Measurements from ENCODE around the gene SLC25A42. TPM values are rescaled to one million over a fixed set of nuclear protein-coding genes. Genes with fewer than 3 reads are reported as not detected.
A peak's percentile ranks its signal among the peaks of the same experiment; 100 is the strongest.

Gene SLC25A42
- total and polyA plus RNA-seq, 7 donors, result 4.6 to 40.2 (median 21.3) TPM

DNA sequence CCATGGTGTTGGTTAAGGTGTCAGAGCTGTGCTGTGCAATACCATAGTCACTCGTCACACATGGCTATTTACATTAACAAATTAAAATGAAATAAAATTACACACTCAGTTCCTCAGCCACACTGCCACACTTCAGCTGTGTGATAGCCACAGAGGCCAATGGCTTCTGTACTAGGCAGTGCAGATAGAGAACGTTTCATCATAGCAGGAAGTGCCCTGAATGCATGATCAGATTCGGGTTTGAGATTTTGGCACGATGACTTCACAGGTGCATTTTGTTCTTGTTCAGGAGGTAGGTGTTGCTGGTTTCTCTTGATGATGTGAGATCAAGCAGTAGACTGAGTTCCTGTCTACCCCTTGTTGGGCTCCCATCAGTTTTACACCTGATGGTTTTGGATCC is 23.9 kb upstream of the SLC25A42 start:
- Histone ChIP-seq H3K9me3 (no peaks in the 10 kb centered on the region), H3K4me3 (no peak overlapping the region), H3K27ac (no peak overlapping the region), H3K36me3 (ENCODE audit: insufficient read depth in 1 of 2, low read depth in 1 of 2) (peaks cover 0 to 37% of the 10 kb centered on the region in 2 donors), H3K27me3 (ENCODE audit: insufficient read depth in 3 of 3, low read length in 2 of 3) (no peaks in the 10 kb centered on the region), H3K4me1 (peaks cover 19% of the 10 kb centered on the region)
- intact Hi-C loops (cut with DNase I), result no loop called here
- 72 to 83% (median 77%) methylated on average over 4 of the region's 4 CpGs for WGBS, 3 donors
- DNase-seq, result no peak
- TF ChIP-seq, protein P1, sequence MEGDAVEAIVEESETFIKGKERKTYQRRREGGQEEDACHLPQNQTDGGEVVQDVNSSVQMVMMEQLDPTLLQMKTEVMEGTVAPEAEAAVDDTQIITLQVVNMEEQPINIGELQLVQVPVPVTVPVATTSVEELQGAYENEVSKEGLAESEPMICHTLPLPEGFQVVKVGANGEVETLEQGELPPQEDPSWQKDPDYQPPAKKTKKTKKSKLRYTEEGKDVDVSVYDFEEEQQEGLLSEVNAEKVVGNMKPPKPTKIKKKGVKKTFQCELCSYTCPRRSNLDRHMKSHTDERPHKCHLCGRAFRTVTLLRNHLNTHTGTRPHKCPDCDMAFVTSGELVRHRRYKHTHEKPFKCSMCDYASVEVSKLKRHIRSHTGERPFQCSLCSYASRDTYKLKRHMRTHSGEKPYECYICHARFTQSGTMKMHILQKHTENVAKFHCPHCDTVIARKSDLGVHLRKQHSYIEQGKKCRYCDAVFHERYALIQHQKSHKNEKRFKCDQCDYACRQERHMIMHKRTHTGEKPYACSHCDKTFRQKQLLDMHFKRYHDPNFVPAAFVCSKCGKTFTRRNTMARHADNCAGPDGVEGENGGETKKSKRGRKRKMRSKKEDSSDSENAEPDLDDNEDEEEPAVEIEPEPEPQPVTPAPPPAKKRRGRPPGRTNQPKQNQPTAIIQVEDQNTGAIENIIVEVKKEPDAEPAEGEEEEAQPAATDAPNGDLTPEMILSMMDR (IDR thresholded peaks at IDR 0.05), result no peak
- no peak for ATAC-seq

DNA sequence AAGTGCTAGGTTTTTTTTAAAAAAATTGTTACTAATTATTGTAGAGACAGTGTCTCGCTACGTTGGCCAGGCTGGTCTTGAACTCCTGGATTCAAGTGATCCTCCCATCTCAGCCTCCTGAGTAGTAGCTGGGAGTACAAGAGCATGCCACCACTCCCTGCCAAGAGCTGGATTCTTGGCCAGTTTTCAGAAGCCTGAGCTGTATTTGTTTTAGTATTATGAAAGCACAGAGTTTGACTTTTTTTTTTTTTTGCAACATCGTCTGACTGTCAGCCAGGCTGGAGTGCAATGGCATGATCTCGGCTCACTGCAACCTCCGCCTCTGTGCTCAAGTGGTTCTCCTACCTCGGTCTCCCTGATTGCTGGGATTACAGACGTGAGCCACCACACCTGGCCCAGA is 23.4 kb upstream of the SLC25A42 start:
- H3K4me1 ChIP-seq, result peaks cover 15% of the 10 kb centered on the region
- TF ChIP-seq, protein P1 (IDR thresholded peaks at IDR 0.05), result no peak
- intact Hi-C loops (cut with DNase I), result no loop called here
- 61 to 74% (median 65%) methylated on average over 7 of the region's 7 CpGs for WGBS, 3 donors
- ATAC-seq (peak in 3 of 4 donors; percentile 55 to 70 (median 57)), DNase-seq (peak; percentile 71 to 78)
- no peak overlapping the region for H3K4me3 ChIP-seq
- H3K36me3 ChIP-seq (ENCODE audit: insufficient read depth in 1 of 2, low read depth in 1 of 2), result peaks cover 0 to 41% of the 10 kb centered on the region in 2 donors
- H3K27ac ChIP-seq, result no peak overlapping the region
- no peaks in the 10 kb centered on the region for H3K9me3 ChIP-seq
- no peaks in the 10 kb centered on the region for H3K27me3 ChIP-seq (ENCODE audit: insufficient read depth in 3 of 3, low read length in 2 of 3)

DNA sequence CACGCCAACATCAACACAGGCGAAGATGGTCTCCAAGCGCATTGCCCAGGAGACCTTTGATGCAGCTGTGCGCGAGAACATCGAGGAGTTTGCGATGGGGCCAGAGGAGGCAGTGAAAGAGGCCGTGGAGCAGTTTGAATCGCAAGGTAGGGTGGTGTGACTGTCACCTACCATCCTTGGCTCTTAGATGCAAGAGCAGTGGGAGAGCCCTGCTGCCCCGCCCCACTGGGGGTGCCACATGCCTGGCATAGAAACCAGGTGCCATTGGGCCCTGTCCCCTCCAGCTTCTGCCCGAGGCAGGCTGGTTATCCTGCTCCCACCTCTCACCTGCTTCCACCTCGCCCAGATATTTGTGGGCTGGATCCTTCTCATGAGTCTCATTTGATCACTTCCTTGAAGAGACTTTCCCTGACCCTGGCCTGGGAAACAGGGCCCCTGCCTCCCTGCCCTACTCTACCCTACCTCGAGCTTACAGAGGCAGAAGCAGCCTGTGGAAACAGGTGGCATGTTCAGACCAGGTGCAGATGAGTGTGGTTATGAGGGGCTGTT is 21.0 kb upstream of the SLC25A42 start:
- WGBS, 3 donors, result 93% methylated on average over 13 of the region's 13 CpGs
- Histone ChIP-seq H3K27ac (no peak overlapping the region), H3K9me3 (no peaks in the 10 kb centered on the region), H3K4me3 (no peak overlapping the region), H3K27me3 (ENCODE audit: insufficient read depth in 3 of 3, low read length in 2 of 3) (no peaks in the 10 kb centered on the region), H3K36me3 (ENCODE audit: insufficient read depth in 1 of 2, low read depth in 1 of 2) (peaks cover 0 to 51% of the 10 kb centered on the region in 2 donors), H3K4me1 (peaks cover 6% of the 10 kb centered on the region)
- intact Hi-C loops (cut with DNase I), result no loop called here
- TF ChIP-seq, protein P1 (IDR thresholded peaks at IDR 0.05), result no peak
- ATAC-seq (peak in 1 of 4 donors; percentile 16), DNase-seq (no peak)

DNA sequence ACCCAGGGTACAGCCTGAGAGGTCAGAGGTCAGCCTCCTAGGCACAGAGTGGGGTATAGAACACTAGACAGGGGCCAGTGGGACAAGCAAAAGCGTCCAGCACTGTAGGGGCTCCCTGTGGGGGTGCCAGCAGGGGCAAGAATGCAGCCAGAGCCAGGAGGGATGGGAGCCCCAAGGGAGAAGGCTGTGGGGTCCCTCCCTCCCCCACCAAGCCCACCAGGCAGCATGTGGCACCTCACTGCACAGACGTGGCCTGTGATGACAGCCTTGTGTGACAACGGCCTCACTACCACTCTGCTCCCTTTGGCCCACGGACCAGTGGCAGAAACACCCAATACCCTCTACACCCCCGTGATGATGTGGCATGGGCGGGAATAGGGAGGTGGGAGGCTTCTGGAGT is 20.3 kb upstream of the SLC25A42 start:
- H3K4me1 ChIP-seq, result peaks cover 6% of the 10 kb centered on the region
- TF ChIP-seq, protein P1 (IDR thresholded peaks at IDR 0.05), result no peak
- intact Hi-C loops (cut with DNase I), result no loop called here
- 87 to 94% (median 93%) methylated on average over 5 to 6 of the region's 6 CpGs for WGBS, 3 donors
- DNase-seq (no peak), ATAC-seq (no peak)
- no peaks in the 10 kb centered on the region for H3K27me3 ChIP-seq (ENCODE audit: insufficient read depth in 3 of 3, low read length in 2 of 3)
- no peaks in the 10 kb centered on the region for H3K9me3 ChIP-seq
- H3K36me3 ChIP-seq (ENCODE audit: insufficient read depth in 1 of 2, low read depth in 1 of 2), result peaks cover 0 to 53% of the 10 kb centered on the region in 2 donors
- H3K27ac ChIP-seq, result no peak overlapping the region
- H3K4me3 ChIP-seq, result no peak overlapping the region

DNA sequence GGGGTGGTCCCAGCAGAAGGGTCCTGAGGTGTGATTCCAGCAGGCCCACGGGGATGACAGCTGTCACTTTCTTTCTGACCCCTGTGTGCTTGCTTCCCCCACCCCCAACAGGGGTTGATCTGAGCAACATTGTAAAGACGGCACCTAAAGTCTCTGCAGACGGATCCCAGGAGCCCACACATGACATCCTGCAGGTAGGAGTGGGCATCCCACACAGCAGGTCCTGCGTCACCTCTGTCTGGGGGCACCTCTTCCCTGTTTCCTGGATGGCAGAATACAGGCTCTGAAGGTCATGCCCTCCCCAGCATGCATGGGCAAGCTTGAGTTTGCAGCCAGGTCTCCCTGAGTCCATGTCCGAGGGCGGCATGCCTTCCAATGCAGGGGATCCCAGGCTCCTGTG is 19.9 kb upstream of the SLC25A42 start:
- H3K4me1 ChIP-seq, result peaks cover 6% of the 10 kb centered on the region
- ATAC-seq (no peak), DNase-seq (no peak)
- H3K36me3 ChIP-seq (ENCODE audit: insufficient read depth in 1 of 2, low read depth in 1 of 2), result peaks cover 0 to 56% of the 10 kb centered on the region in 2 donors
- no peak overlapping the region for H3K4me3 ChIP-seq
- intact Hi-C loops (cut with DNase I), result no loop called here
- H3K27ac ChIP-seq, result no peak overlapping the region
- TF ChIP-seq, protein P1 (IDR thresholded peaks at IDR 0.05), result no peak
- 89 to 96% (median 91%) methylated on average over 6 of the region's 6 CpGs for WGBS, 3 donors
- no peaks in the 10 kb centered on the region for H3K9me3 ChIP-seq
- H3K27me3 ChIP-seq (ENCODE audit: insufficient read depth in 3 of 3, low read length in 2 of 3), result no peaks in the 10 kb centered on the region

Data from psoas muscle (tissue), 8 donors.